Measurements from ENCODE around the gene LYPD6.

- TF ChIP-seq CTCF (IDR thresholded peaks at IDR 0.05) (no peak), ZFX (IDR thresholded peaks at IDR 0.05; ENCODE audit: borderline replicate concordance) (no peak)
Measured at GRCh38 chr2:149353421-149353820, 23.0 kb downstream of the LYPD6 start.
